ENCODE measurements around the gene CERS1. TPM values are rescaled to one million over a fixed set of nuclear protein-coding genes. Genes with fewer than 3 reads are reported as not detected.

Gene CERS1
- total and polyA plus RNA-seq, 10 of the 15 experiments (the other 5 are each of a cell fraction or from before 2014, with no cell fraction given), result 0.19 TPM; not detected in 9

DNA sequence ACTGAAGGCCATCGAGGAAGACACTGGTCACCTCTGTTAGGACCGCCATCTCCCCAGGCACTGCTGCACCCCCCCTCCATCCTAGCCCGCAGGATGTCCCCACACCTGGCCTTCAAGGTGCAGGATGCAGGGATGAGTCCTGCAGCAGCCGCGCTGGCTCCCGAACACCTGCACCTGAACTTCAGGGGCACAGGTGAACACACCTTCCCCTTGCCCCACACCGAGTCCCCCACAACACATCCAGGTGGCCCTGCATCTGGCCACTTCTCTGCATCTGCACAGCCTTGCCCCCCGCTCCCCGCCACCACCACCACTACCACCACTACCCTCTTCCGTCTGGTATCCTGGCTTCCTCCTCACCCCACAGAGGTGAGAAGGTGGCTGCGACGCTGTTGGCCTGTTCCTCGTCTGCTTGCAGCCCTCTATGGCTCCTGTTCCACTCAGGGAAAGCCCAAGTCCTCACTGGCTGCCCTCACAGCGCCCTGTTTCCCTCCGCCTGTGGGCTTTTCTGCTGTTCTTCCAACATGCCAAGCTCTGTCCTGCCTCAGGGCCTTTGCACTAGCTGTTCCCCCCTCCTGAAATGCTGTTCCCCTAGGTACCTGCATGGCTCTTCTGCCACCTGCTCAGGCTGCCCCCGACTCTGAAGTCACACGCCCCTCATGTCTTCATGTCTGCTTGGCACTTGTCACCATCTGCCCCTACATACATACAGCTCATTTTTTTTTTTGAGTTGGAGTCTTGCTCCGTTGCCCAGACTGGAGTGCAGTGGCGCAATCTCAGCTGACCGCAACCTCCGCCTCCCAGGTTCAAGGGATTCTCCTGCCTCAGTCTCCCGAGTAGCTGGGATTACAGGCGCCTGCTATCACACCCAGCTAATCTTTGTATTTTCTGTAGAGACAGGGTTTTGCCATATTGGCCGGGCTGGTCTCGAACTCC, 1.4 kb upstream of the CERS1 start:
- ChIA-PET POLR2A (interaction anchor here (0.6 kb wide), 2 partner anchors 60 to 111 kb away, joined by 3 read pairs; no protein-coding TSS in a partner anchor), SMC1A (ENCODE audit: uncharacterized antibody, unreplicated experiment) (no interaction called here), RAD21 (ENCODE audit: unreplicated experiment) (no interaction called here), CTCF (interaction anchor here (1.2 kb wide), 1 partner anchor 22 kb away, joined by 3 read pairs; the partner anchor contains the start of genes COPE and DDX49)
- in situ Hi-C loops (cut with MboI), result no loop called here
- no peaks in the 10 kb centered on the region for H3K79me2 ChIP-seq (ENCODE audit: control insufficient read depth, insufficient read depth, low read length)
- no peaks in the 10 kb centered on the region for H4K20me1 ChIP-seq (ENCODE audit: control insufficient read depth, insufficient read depth)
- H2AFZ ChIP-seq (ENCODE audit: control insufficient read depth, low read depth, low read length), result no peak overlapping the region
- WGBS (ENCODE audit: insufficient coverage, insufficient replicate concordance, low lambda C conversion rate, missing lambda C conversion rate), result 81% methylated on average over 25 of the region's 25 CpGs
- no peak overlapping the region for H3K4me2 ChIP-seq (ENCODE audit: control insufficient read depth, insufficient read depth)
- H3K27me3 ChIP-seq (replicated peaks in 1 of 2; ENCODE audit: control insufficient read depth in 2 of 2, insufficient read depth in 2 of 2, low read length in 1 of 2), result peaks cover 4% of the 10 kb centered on the region in 2 experiments; a peak in 3 of 4 replicates
- no peak overlapping the region for H3K9ac ChIP-seq (ENCODE audit: control insufficient read depth, insufficient read depth, low read length)
- DNase-seq (ENCODE audit: low read depth, low spot score), result no peak
- no TSS peak for BruUV-seq (replicated peaks)
- TF ChIP-seq FOXM1 (IDR thresholded peaks at IDR 0.05; ENCODE audit: low read depth, low read length), result no peak
- TF ChIP-seq SREBF1 (IDR thresholded peaks at IDR 0.05; ENCODE audit: low read length), result no peak
- TF ChIP-seq ZNF592 (IDR thresholded peaks at IDR 0.05), result no peak
- TF ChIP-seq, protein P1, sequence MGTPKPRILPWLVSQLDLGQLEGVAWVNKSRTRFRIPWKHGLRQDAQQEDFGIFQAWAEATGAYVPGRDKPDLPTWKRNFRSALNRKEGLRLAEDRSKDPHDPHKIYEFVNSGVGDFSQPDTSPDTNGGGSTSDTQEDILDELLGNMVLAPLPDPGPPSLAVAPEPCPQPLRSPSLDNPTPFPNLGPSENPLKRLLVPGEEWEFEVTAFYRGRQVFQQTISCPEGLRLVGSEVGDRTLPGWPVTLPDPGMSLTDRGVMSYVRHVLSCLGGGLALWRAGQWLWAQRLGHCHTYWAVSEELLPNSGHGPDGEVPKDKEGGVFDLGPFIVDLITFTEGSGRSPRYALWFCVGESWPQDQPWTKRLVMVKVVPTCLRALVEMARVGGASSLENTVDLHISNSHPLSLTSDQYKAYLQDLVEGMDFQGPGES (IDR thresholded peaks at IDR 0.05), result no peak
- no peak for TF ChIP-seq MYB (IDR thresholded peaks at IDR 0.05; ENCODE audit: borderline replicate concordance, low read depth, low read length)
- no peak for TF ChIP-seq PML (IDR thresholded peaks at IDR 0.05; ENCODE audit: low read length)
- no peak for TF ChIP-seq BCL3 (IDR thresholded peaks at IDR 0.05; ENCODE audit: borderline replicate concordance, insufficient read depth, low read depth, low read length, poor library complexity, severe bottlenecking)
- no peak for TF ChIP-seq TARDBP (IDR thresholded peaks at IDR 0.05; ENCODE audit: borderline replicate concordance)
- no peak for TF ChIP-seq CBX3 (IDR thresholded peaks at IDR 0.05; ENCODE audit: borderline replicate concordance, low read depth)
- TF ChIP-seq MXI1 (IDR thresholded peaks at IDR 0.05; ENCODE audit: low read depth, low read length), result no peak
- TF ChIP-seq, protein P2, sequence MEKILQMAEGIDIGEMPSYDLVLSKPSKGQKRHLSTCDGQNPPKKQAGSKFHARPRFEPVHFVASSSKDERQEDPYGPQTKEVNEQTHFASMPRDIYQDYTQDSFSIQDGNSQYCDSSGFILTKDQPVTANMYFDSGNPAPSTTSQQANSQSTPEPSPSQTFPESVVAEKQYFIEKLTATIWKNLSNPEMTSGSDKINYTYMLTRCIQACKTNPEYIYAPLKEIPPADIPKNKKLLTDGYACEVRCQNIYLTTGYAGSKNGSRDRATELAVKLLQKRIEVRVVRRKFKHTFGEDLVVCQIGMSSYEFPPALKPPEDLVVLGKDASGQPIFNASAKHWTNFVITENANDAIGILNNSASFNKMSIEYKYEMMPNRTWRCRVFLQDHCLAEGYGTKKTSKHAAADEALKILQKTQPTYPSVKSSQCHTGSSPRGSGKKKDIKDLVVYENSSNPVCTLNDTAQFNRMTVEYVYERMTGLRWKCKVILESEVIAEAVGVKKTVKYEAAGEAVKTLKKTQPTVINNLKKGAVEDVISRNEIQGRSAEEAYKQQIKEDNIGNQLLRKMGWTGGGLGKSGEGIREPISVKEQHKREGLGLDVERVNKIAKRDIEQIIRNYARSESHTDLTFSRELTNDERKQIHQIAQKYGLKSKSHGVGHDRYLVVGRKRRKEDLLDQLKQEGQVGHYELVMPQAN (conservative IDR thresholded peaks at IDR 0.05), result no peak
- no peaks in the 10 kb centered on the region for H3K9me3 ChIP-seq (replicated peaks; ENCODE audit: control insufficient read depth, insufficient read depth, low read length)
- no peaks in the 10 kb centered on the region for H3K4me1 ChIP-seq (ENCODE audit: control insufficient read depth, insufficient read depth, low read length)
- H3K4me3 ChIP-seq, result no peak overlapping the region
- ATAC-seq, result no peak; the same call in 1 of the 3 replicates
- intact Hi-C loops (cut with micrococcal nuclease; ENCODE audit: unreplicated experiment), result no loop called here
- H3K27ac ChIP-seq (ENCODE audit: control insufficient read depth, insufficient read depth), result no peak overlapping the region
- FAIRE-seq, result no peak
- H3K36me3 ChIP-seq (ENCODE audit: control insufficient read depth in 2 of 2, insufficient read depth in 2 of 2, low read length in 1 of 2), result peaks cover 2 to 4% of the 10 kb centered on the region in 2 experiments; a peak in 2 of 4 replicates
